CD4-positive, alpha-beta T cell treated with Interleukin-10 for 1 hour (primary cell): ENCODE data around the gene MPLKIP.
A peak's percentile ranks its signal among the peaks of the same experiment; 100 is the strongest.
"Not testable (repeated sequence)": the region's sequence is repeated elsewhere in the genome, so short reads cannot be mapped to it uniquely, and the experiment has no call there.

ENCODE experiments used
- DNase-seq: peaks from one replicate; pipeline ENCODE4 v3.0.0-alpha.2; 2020

MPLKIP gene

GRCh38 chr7:40134428-40135316 is at the start of gene MPLKIP, which contains the start of gene SUGCT:
Gene MPLKIP, minus strand, starts transcription at chr7:40134622. Its CDS starts 55 bp downstream, at chr7:40134567.
Gene SUGCT, plus strand, starts transcription at chr7:40135005.
- DNase-seq: peak; percentile 90

GRCh38 chr7:40182452-40182851 is 48.0 kb upstream of the MPLKIP start:
- DNase-seq: no peak

- DNase-seq: no peak
Observed at GRCh38 chr7:40177071-40177470, 42.6 kb upstream of the MPLKIP start.

- DNase-seq: no peak
Observed at GRCh38 chr7:40175725-40176510, 41.5 kb upstream of the MPLKIP start.

- not testable (repeated sequence) for DNase-seq
Observed at GRCh38 chr7:40175256-40175655, 40.8 kb upstream of the MPLKIP start.

GRCh38 chr7:40173121-40173520 is 38.7 kb upstream of the MPLKIP start:
- DNase-seq: not testable (repeated sequence)

GRCh38 chr7:40168266-40168665 is 33.8 kb upstream of the MPLKIP start:
- DNase-seq: not testable (repeated sequence)

- no peak for DNase-seq
Observed at GRCh38 chr7:40167291-40167690, 32.9 kb upstream of the MPLKIP start.

- no peak for DNase-seq
Observed at GRCh38 chr7:40165216-40165615, 30.8 kb upstream of the MPLKIP start.

GRCh38 chr7:40162516-40162915 is 28.1 kb upstream of the MPLKIP start:
- DNase-seq: no peak

GRCh38 chr7:40156988-40157387 is 22.6 kb upstream of the MPLKIP start:
- DNase-seq: no peak

- DNase-seq: no peak
Observed at GRCh38 chr7:40151504-40151903, 17.1 kb upstream of the MPLKIP start.

- no peak for DNase-seq
Observed at GRCh38 chr7:40148671-40149070, 14.2 kb upstream of the MPLKIP start.

GRCh38 chr7:40148247-40148580 is 13.8 kb upstream of the MPLKIP start:
- DNase-seq: not testable (repeated sequence)

GRCh38 chr7:40147371-40148246 is 13.2 kb upstream of the MPLKIP start:
- DNase-seq: no peak

- DNase-seq: not testable (repeated sequence)
Observed at GRCh38 chr7:40145596-40146130, 11.2 kb upstream of the MPLKIP start.

GRCh38 chr7:40141916-40142315 is 7.5 kb upstream of the MPLKIP start:
- not testable (repeated sequence) for DNase-seq

GRCh38 chr7:40139891-40140290 is 5.5 kb upstream of the MPLKIP start:
- not testable (repeated sequence) for DNase-seq

GRCh38 chr7:40138973-40139372 is 4.6 kb upstream of the MPLKIP start:
- DNase-seq: no peak

- no peak for DNase-seq
Observed at GRCh38 chr7:40137563-40137962, 3.1 kb upstream of the MPLKIP start.

GRCh38 chr7:40135317-40135610 is 842 bp upstream of the MPLKIP start:
- no peak for DNase-seq

- DNase-seq: no peak
Observed at GRCh38 chr7:40133561-40134427, 628 bp downstream of the MPLKIP start.
